ENCODE data around the gene SHB.
"Not testable (repeated sequence)": the region's sequence is repeated elsewhere in the genome, so short reads cannot be mapped to it uniquely, and the experiment has no call there.

Gene SHB

GRCh38 chr9:37965676-37966345 lies 103.2 kb downstream of the SHB start:
- DNase-seq = not testable (repeated sequence)

GRCh38 chr9:37965116-37965515 lies 103.9 kb downstream of the SHB start:
- DNase-seq = no peak

GRCh38 chr9:37964740-37965081 lies 104.3 kb downstream of the SHB start:
- DNase-seq = no peak

- peak; percentile 97 to 98 for DNase-seq
Measured at GRCh38 chr9:37963936-37964739, 104.9 kb downstream of the SHB start.

GRCh38 chr9:37961351-37961750 lies 107.7 kb downstream of the SHB start:
- no peak for DNase-seq

- no peak for DNase-seq
Measured at GRCh38 chr9:37960631-37961030, 108.4 kb downstream of the SHB start.

- DNase-seq = no peak
Measured at GRCh38 chr9:37959976-37960375, 109.1 kb downstream of the SHB start.

- DNase-seq = no peak
Measured at GRCh38 chr9:37958154-37958553, 110.9 kb downstream of the SHB start.

- no peak for DNase-seq
Measured at GRCh38 chr9:37957664-37957953, 111.4 kb downstream of the SHB start.

GRCh38 chr9:37956904-37957663 lies 111.9 kb downstream of the SHB start:
- DNase-seq = no peak

GRCh38 chr9:37956423-37956820 lies 112.6 kb downstream of the SHB start:
- no peak for DNase-seq

- no peak for DNase-seq
Measured at GRCh38 chr9:37955781-37956422, 113.1 kb downstream of the SHB start.

- no peak for DNase-seq
Measured at GRCh38 chr9:37954581-37954981, 114.4 kb downstream of the SHB start.

- no peak for DNase-seq
Measured at GRCh38 chr9:37953775-37954437, 115.1 kb downstream of the SHB start.

GRCh38 chr9:37953206-37953774 lies 115.7 kb downstream of the SHB start:
- DNase-seq = no peak

- DNase-seq = no peak
Measured at GRCh38 chr9:37952731-37953130, 116.3 kb downstream of the SHB start.

- no peak for DNase-seq
Measured at GRCh38 chr9:37951671-37952449, 117.2 kb downstream of the SHB start.

GRCh38 chr9:37950561-37950960 lies 118.5 kb downstream of the SHB start:
- no peak for DNase-seq

GRCh38 chr9:37949576-37949975 lies 119.5 kb downstream of the SHB start:
- DNase-seq = no peak

- no peak for DNase-seq
Measured at GRCh38 chr9:37948417-37948980, 120.5 kb downstream of the SHB start.

GRCh38 chr9:37947977-37948376 lies 121.0 kb downstream of the SHB start:
- DNase-seq = no peak

Measured in NCI-H526 (cell line).